Posterior cingulate gyrus (tissue), 11 donors: ENCODE measurements around the gene GABRR3.

Experiments
- DNase-seq, 10 donors: peaks; one replicate each; pipeline versions ENCODE4 v3.0.0 to v3.0.0-alpha.2; 2020 to 2021; ENCODE audit warnings: mixed read lengths in 3 of 10
- intact Hi-C: fragments of 100-400 bp; cut with DNase I; formaldehyde crosslinking; loops from one replicate; pipeline ENCODE4 v1.15.1; 2023

Gene GABRR3

DNA sequence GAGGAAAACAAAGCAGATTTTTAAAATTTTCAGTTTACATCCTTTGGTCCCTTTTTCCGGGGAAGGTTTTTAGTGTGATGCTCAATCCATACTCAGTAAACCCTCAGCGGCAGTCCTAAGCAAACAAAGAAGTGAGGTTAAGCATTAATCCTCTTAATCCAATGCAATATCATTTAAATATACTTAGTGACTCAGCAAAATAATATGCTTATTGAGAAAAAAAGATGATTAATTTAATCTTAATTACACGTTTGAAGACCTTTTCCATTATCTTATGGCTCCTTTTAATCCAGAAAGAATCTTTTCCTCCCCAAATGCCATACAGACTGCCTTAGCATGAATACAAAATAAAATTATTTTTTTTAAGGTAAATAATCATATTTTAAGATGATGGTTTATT, at the start of gene GABRR3:
Gene GABRR3, minus strand, starts transcription at position 108 of the 400 bp plus-strand sequence. CDS start 328 bp downstream, outside the sequence.
- intact Hi-C loops = loop anchor here (5.0 kb wide), 2 partner anchors 537 to 557 kb away; partner anchors contain the start of gene CPOX
- no peak for DNase-seq

- DNase-seq = no peak
- intact Hi-C loops = no loop called here
Observed at GRCh38 chr3:98073486-98073885, 38.4 kb upstream of the GABRR3 start.

GRCh38 chr3:98070840-98071239, 35.7 kb upstream of the GABRR3 start:
- intact Hi-C loops = no loop called here
- DNase-seq = no peak

DNA sequence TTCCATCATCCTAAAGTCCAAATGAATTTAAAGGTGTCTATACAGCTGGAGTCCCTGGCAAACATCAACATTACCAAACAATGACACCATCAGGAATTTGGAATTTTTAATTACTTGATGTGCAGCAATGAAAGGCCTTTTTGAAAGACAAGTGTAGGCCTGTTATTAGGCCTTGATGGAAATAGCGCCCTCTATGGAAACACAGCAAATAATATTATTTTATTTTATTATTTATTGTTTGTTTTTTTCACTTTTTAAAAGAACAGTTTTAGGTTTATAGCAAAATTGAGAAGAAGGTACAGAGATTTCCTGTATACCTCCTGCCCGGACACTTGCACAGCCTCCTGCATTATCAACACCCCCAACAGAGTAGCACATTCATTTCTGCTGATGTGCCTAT, 33.7 kb upstream of the GABRR3 start:
- no peak for DNase-seq
- intact Hi-C loops = no loop called here

DNA sequence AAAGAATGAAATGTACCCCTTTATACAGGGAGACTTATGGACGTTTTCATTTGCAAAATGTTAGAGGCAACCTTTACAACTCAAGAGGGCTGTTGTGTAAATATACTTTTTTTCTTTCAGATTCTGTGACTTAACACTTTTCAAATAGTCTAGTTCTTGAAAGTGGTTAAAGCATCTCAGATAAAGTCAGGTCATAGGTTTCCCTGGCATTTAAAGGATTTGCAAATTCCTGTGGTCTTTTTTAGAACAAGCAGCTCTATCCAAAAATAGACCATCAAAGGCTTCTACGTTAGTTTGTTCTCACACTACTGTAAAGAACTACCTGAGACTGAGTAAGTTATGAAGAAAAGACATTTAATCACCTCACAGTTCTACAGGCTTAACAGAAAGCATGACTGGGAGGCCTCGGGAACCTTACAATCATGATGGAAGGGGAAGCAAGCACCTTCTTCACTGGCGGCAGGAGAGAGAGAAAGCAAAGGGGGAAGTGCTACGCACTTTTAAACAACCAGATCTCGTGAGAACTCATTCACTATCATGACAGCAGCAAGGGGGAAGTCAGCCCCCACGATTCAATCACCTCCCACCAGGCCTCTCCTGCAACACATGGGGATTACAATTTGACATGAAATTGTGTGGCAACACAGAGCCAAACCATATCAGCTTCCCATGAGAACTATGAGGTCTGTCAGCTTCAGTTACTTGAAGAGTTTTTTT, 23.3 kb upstream of the GABRR3 start:
- DNase-seq = no peak
- intact Hi-C loops = no loop called here

DNA sequence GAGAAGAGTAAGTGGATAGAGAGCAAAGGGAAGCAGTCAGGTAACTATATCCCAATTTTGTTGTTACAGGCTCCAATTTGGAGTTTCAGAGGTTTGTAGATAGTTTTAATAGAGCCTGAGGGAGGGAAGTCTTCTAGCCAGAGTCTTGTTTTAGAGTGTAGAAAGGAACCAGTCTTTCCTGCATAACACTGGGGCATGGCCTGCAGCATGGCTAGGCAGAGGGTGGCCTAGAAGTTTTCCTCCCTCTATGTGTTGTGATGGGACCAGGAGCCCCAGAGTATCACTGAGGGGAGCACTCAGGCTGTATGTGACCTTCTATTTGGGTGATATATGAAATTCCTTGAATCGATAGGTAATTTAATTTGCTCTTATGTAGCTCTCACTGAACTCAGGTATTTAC, 22.5 kb upstream of the GABRR3 start:
- intact Hi-C loops = no loop called here

DNA sequence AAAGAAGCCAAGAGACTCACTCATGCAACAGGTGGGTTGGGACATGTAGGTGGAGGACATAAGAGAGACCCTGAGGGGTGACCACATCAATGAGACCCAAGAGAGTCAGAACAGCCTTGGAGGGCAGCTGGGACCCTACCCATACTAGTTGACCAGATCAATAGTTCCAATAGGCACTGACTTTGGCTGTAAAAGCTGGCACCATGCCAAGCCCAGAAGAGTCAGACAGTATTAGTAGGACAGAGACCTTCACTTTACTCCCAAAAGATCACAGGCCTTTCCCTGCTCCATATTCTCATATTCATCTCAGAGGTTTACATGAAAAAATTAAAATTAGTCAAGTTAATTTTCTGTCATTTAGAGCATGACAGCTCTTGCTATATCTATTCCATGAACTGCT, 20.9 kb upstream of the GABRR3 start:
- peak in 2 of 10 donors; percentile 11 to 43 for DNase-seq
- intact Hi-C loops = no loop called here

More for the DNA sequence above, 22.5 kb upstream of the GABRR3 start:
- no peak for DNase-seq

DNA sequence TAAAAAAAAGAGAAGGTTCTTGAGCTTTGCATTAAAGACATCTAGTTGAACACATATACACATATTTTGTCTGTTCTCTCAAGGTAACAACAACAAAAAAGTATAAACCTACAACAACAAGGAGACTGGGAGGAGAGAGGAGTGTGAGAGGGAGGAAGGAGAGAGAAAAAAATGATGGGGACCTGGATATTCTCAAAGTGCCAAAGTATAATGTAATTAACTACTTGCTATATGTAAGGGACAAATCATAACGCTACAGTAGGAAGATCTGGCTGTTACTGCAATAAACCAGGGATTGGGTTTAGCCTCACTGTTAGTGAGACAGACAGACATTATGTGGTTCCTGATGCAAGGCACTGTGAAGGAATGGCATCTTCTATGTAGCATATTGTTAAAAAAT, 14.2 kb upstream of the GABRR3 start:
- DNase-seq = no peak
- intact Hi-C loops = loop anchor here (10.0 kb wide), 1 partner anchor 746 kb away; no protein-coding TSS in a partner anchor

- intact Hi-C loops = loop anchor here (10.0 kb wide), 1 partner anchor 746 kb away; no protein-coding TSS in a partner anchor
Observed at GRCh38 chr3:98048586-98048985, 13.5 kb upstream of the GABRR3 start.

GRCh38 chr3:98041350-98041749, 6.2 kb upstream of the GABRR3 start:
- DNase-seq = no peak
- intact Hi-C loops = loop anchor here (10.0 kb wide), 1 partner anchor 753 kb away; no protein-coding TSS in a partner anchor

More at GRCh38 chr3:98048586-98048985, 13.5 kb upstream of the GABRR3 start:
- no peak for DNase-seq

GRCh38 chr3:98039322-98040024, 4.4 kb upstream of the GABRR3 start:
- peak in 7 of 10 donors; percentile 28 to 86 (median 60) for DNase-seq
- intact Hi-C loops = loop anchor here (1.0 to 10.0 kb wide), 4 partner anchors 290 to 755 kb away; partner anchors contain the start of gene CPOX

DNA sequence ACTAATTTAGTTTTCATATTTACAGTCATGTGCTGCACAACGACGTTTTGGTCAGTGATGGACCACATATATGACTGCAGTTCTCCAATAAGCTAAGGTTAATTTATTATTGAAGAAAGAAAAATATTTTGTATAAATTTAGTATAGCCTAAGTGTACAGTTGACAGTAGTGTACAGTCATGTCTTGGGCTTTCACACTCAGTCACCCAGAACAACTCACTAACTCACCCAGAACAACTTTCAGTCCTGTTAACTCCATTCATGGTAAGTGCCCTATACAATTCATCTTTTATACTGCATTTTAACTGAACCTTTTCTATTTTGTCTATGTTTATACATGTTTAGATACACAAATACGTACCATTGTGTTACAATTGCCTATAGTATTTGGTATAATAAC, 3.8 kb upstream of the GABRR3 start:
- intact Hi-C loops = loop anchor here (1.0 to 5.0 kb wide), 3 partner anchors 290 to 553 kb away; partner anchors contain the start of gene CPOX
- no peak for DNase-seq

- DNase-seq = no peak
- intact Hi-C loops = loop anchor here (5.0 kb wide), 2 partner anchors 534 to 554 kb away; partner anchors contain the start of gene CPOX
Observed at GRCh38 chr3:98038286-98038685, 3.2 kb upstream of the GABRR3 start.

GRCh38 chr3:98034486-98034885, 629 bp downstream of the GABRR3 start:
- intact Hi-C loops = no loop called here
- no peak for DNase-seq

GRCh38 chr3:98034036-98034435, 1.1 kb downstream of the GABRR3 start:
- intact Hi-C loops = no loop called here
- no peak for DNase-seq

DNA sequence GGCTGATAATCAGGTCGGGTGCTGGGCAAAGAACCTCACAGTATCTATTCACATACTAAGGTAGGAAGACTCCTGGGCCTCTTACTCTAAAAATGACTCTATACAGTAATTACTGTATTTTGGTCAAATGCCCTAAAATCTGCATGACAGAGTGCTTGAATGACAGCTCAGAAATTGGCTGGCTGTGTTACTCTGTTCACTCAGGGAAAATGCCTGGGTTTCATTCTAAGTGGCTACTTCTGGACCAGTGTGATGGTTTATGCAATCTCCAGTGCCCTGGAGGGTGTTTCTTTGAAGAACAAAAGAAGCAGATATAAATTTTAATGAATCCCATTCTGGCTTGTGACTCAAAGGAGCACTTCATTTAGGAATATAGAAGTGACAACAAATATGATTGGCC, 2.2 kb downstream of the GABRR3 start:
- DNase-seq = no peak
- intact Hi-C loops = no loop called here

DNA sequence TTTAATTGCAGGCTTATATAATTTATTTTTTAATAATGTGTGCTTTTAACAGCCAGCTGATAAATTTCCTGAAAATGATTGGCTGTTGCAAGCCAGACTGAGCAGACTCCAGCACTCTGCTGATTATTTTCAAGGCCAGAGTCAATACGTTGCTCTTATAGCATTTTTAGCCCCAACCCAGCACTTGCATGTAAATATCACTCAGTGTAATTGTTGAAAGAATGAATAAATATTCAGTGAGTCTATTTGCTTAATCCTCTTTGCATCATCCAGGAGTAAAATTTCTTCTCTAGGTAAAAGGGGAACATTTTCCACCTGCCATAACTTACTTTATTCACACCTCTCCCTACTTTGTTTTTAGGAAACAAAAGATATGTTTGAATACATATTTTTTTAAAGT, 2.9 kb downstream of the GABRR3 start:
- intact Hi-C loops = no loop called here
- DNase-seq = no peak

GRCh38 chr3:98029083-98029482, 6.0 kb downstream of the GABRR3 start:
- DNase-seq = no peak
- intact Hi-C loops = no loop called here

- no peak for DNase-seq
- intact Hi-C loops = no loop called here
Observed at GRCh38 chr3:98027085-98027446, 8.0 kb downstream of the GABRR3 start.

- intact Hi-C loops = no loop called here
- no peak for DNase-seq
Observed at GRCh38 chr3:98026425-98027084, 8.6 kb downstream of the GABRR3 start.

GRCh38 chr3:98025392-98025945, 9.6 kb downstream of the GABRR3 start:
- DNase-seq = no peak
- intact Hi-C loops = no loop called here
